DMS53 (cell line): ENCODE measurements around the gene NR0B1.

ENCODE experiments used
- DNase-seq: peaks from one replicate; lab custom pipeline; 2025; lab: John Stamatoyannopoulos, UW

Gene NR0B1, protein sequence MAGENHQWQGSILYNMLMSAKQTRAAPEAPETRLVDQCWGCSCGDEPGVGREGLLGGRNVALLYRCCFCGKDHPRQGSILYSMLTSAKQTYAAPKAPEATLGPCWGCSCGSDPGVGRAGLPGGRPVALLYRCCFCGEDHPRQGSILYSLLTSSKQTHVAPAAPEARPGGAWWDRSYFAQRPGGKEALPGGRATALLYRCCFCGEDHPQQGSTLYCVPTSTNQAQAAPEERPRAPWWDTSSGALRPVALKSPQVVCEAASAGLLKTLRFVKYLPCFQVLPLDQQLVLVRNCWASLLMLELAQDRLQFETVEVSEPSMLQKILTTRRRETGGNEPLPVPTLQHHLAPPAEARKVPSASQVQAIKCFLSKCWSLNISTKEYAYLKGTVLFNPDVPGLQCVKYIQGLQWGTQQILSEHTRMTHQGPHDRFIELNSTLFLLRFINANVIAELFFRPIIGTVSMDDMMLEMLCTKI

GRCh38 chrX:30309139-30309571 lies at the start of gene NR0B1:
Gene NR0B1, minus strand, starts transcription at chrX:30309390. Its CDS starts 27 bp downstream, at chrX:30309363.
- peak; percentile 73 for DNase-seq

DNA sequence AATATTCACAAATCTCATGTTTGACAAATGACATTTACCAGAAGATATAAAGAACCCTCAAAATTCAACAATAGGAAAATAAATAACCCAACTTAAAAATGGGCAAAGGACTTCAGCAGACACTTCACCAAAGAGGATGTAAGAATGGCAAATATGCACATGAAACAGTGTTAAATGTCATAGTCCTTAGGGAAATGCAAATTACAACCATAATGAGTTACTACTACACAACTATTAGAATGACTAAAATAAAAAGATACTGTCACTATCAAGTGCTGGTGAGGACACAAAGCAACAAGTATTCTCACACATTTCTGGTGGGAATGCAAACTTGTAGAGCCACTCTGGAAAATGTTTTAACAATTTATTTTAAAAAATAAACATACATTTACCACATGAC lies 40.8 kb upstream of the NR0B1 start:
- no peak for DNase-seq

DNA sequence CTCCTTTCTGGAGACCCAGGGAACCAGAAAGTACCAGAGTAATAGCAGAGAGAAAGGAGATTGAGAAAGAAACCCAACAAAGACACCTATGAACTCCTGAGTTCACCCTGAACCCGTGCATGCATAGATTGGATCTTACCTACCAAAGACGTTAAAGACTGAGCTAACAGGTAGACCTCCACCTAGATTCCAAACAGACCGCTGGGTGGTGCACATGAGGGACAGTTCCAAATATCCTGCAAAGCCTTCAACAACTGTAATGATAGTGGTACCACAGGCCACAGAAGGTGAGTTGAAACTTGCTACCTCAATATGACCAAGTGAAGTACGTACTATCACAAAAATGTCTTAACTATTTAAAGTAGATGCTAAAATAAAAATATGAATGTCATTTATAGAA lies 34.0 kb upstream of the NR0B1 start:
- DNase-seq, result peak; percentile 35

DNA sequence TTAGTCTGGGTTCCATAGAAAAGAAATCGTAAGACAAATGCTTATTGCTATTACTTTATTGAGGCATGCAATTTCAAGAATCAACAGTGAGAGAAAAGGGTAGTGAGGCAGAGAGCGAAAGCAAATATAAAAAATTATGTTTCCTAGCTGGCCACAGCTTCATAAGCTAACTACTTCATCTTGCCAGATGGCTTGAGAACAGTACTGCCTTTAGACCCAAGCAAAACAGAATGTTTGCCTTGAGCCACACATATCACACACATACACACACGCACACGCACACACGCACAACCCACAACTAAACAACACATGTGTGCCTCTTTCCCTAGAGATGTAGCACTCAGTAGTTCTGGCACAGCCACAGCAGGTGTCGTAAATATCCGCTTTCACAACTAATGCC lies 31.6 kb upstream of the NR0B1 start:
- DNase-seq, result no peak

DNA sequence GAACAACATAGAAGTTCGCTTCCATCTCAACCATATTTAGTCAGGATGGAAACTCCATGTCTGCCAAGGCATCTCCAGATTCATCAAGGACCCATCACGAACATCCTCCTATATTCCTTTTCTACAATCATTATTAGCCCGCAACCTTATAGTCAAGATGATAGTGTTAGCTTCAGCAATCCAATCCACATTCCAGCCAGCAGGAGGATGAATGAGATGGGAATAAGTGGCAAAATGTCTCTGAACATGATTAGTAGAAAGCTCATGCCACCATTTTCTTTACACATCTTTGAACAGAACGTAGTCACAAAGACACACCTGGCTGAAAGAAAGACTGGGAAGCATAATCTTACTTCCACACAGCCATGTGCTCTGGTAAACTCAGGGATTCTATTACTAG lies 18.6 kb upstream of the NR0B1 start:
- no peak for DNase-seq

DNA sequence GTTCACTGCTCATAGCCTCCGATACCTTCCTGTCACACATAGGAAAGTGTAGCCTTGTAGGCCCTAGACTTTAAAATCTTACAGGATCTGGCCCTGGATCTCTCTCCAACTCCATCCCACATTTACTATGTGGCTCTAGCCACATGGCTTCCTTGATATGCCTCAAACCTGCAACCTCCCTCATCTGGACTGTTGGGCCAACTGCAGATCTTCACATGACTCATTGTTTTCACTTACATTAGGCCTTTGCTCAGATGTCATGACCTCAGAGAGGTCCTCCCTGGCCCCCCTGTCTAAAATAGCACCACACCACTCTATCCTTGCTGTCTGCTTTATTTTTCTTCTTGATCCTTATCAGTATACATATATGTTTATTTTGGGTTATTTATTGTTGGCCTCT lies 8.1 kb upstream of the NR0B1 start:
- peak; percentile 37 for DNase-seq

GRCh38 chrX:30313322-30313721 lies 4.1 kb upstream of the NR0B1 start:
- DNase-seq, result peak; percentile 91

DNA sequence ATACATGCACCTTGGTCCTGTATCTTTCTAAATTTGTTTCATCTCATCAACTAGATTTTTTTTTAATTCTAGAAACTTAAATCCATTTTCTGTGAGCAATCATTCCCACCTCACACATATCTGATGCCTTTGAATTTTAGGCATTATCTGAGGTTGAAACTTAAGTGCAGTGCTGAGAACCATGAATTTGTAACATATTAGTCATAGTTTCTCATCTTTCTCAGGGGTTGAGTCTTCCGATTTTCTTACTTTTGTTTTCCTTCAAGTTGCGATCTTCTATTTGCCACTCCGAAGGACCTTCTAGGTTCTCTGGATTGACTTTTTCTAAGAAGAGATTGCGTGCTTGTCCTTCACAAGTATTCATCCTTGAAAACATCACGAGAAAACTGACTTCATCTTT lies 3.7 kb upstream of the NR0B1 start:
- no peak for DNase-seq

DNA sequence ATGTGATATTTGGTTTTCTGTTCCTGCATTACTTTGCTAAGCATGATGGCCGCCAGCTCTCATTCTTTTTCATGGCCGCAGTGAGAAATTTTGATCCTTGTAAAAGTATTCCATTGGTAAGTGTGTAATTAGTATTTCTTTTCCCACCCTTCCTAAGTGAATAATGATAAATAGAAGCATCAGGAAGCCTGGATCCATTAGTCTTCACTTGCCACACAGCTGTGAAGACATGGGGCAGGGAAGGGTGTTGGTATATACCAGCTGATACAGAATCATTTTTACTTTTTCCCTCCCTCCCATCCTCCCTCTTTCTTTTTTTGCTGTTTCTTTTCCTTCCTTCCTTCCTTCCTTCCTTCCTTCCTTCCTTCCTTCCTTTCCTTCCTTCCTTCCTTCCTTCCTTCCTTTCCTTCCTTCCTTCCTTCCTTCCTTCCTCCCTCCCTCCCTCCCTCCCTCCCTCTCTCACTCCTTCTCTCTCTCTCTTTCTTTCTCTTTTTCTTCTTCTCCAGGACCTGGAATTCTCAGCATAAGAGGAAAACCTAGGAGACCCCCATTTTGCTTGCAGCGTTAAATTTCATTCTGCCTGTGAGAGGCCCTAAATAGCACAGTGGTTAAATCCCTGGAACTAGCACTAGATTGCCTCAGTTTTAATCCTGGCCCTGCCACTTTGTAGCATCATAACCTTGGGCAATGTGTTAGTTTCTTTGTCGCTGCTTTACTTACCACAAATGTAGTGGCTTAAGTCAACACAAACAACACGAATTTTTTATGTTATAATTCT lies 1.4 kb upstream of the NR0B1 start:
- no peak for DNase-seq

GRCh38 chrX:30308263-30309138 lies 689 bp downstream of the NR0B1 start:
- DNase-seq, result peak; percentile 80

DNA sequence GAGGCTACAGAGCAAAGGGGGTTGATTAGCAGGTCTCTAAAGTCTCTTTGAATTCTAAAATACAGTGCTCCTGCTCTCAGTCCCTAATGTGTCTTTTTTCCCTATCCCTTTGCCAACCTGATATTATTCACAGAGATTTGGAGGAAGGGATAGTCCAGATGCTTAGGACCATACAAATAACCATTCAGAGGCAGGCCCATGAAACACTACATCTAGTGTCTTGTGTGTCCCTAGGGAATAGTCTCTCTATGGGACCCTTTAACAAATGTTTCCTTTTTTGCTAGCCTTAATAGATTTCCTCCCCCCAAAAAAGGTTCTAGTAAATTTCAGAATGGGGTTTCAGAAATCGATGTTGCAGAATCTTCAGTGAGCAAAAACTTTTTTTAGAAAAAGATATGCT lies 1.7 kb downstream of the NR0B1 start:
- no peak for DNase-seq

- DNase-seq, result peak; percentile 76
Measured at GRCh38 chrX:30304866-30305265, 4.3 kb downstream of the NR0B1 start.

DNA sequence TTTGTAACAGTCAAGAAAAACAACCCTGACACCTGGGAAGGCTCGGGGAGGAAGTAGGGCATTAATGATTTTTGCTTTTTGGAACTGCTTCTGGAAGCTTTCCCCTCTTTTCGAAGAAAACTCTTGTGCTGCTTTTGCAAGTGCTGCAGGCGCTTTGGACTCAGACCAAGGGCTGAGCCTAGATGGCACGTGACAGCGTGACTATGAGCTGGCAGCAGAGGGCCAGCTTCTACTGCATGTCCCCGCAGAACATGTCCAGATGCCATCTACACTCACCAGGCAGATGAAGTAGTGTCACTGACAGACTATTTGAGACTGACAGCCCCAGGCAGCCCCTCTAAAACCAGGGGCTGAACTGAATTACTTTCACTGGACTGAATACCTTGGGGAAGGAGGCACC lies 6.2 kb downstream of the NR0B1 start:
- DNase-seq, result peak; percentile 79

DNA sequence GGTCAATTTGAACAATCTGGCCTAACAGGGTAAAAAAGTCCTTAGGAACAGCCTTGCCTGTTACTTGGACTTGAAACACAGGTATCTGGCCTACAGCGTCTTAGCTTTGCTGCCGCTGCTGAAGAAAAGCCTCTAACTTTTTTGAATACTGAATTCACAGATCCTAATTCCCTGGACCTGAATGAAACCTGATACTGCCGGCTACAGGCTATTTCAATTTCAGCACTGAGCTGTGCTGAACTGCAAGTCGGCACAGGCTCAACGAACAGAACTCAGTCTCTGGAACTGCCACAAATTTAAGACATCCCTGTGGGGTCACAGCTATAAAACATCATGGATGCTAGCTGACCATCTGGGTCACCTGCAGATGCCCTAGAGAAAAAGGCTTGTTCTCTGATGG lies 7.2 kb downstream of the NR0B1 start:
- DNase-seq, result peak; percentile 11

DNA sequence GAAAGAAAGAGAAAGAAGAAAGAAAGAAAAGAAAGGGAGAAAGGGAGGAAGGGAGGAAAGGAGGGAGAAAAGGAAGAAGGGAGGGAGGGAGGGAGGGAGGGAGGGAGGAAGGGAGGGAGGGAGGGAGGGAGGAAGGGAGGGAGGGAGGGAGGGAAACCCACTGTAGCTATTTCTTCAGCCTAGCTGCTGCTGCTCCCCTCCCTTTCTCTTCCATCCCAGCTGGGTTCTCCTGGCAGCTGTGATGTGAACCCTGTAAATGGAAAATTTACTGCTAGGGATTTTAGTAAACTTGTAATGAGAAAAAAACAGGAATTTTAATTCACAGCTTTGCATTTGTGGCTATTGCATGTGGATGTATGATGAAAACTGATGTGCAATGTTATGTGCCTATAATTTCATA lies 8.0 kb downstream of the NR0B1 start:
- no peak for DNase-seq

GRCh38 chrX:30296408-30297254 lies 12.6 kb downstream of the NR0B1 start:
- no peak for DNase-seq

GRCh38 chrX:30283456-30284200 lies 25.6 kb downstream of the NR0B1 start:
- peak; percentile 87 for DNase-seq

DNA sequence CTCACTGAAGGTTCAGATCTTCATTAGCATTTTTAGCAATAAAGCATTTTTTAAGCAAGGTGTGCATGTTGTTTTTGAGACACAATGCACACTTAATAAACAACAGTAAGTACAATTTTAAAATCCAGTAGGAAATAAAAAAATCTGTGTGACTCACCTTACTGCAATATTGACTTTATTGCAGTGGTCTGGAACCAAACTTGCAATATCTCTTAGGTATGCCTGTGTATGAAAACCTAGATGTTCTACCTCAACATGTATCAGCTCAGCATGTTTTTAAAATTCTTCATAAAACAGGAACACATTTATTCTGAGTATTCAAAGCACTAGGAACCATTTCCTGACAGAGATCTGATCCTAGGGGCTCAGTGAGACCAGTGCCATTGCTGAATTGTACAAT lies 26.7 kb downstream of the NR0B1 start:
- peak; percentile 57 for DNase-seq

- DNase-seq, result no peak
Measured at GRCh38 chrX:30280428-30280827, 28.8 kb downstream of the NR0B1 start.

GRCh38 chrX:30278365-30278764 lies 30.8 kb downstream of the NR0B1 start:
- peak; percentile 37 for DNase-seq
